ENCODE measurements around the gene RTF2. TPM values are rescaled to one million over a fixed set of nuclear protein-coding genes. Genes with fewer than 3 reads are reported as not detected.

RTF2 gene
- total RNA-seq, 1 donor from 2014 or later, result 66.3 TPM

DNA sequence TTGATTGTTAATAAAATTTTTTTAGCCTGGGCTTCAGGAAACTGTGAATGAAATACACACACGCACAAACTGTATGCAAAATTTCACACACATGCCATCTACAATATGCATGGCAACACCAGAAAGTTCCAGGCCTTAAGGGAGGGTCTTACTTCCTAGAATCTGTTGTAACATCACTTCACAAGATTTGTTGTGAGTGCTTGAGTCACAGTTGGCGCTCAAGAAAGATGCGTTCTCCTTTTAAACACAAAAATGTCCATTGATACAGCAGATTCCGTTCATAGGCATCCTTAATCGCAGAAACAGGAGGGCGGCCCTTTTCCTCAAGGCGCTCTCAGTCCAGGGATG, 485 bp upstream of the RTF2 start:
- Mint-ChIP-seq H3K27me3 (ENCODE audit: unreplicated experiment) (peaks cover 4% of the 10 kb centered on the region), H3K36me3 (ENCODE audit: unreplicated experiment) (no peaks in the 10 kb centered on the region), H3K27ac (ENCODE audit: unreplicated experiment) (peak overlapping the region; percentile 64), H3K4me3 (ENCODE audit: unreplicated experiment) (peak overlapping the region; percentile 100), H3K4me1 (ENCODE audit: low read depth, unreplicated experiment) (no peaks in the 10 kb centered on the region), H3K9me3 (ENCODE audit: unreplicated experiment) (peaks cover 4% of the 10 kb centered on the region)
- no peak for TF ChIP-seq CTCF (IDR thresholded peaks at IDR 0.05; ENCODE audit: partially characterized antibody, unreplicated experiment)
- no peak for DNase-seq

DNA sequence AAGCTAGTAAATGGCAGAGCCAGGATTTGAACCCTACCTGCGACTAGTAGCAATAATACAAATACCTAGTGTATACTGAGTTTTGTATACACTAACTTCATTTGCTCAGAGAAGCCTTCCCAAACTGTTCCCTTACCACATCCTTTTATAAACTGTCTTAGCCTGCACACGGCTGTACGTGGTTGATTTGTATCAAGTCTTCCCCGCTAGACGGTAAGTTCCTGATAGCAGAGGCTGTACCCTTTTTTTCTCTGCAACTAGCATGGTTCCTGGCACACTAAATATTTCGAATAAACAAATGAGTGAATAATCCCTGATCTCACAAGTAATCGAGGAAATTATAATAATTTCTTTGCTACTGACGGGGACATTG, 636 bp downstream of the RTF2 start:
- Mint-ChIP-seq H3K4me1 (ENCODE audit: low read depth, unreplicated experiment) (no peaks in the 10 kb centered on the region), H3K4me3 (ENCODE audit: unreplicated experiment) (peak overlapping the region; percentile 100), H3K27me3 (ENCODE audit: unreplicated experiment) (peaks cover 3% of the 10 kb centered on the region), H3K27ac (ENCODE audit: unreplicated experiment) (peak overlapping the region; percentile 94), H3K9me3 (ENCODE audit: unreplicated experiment) (peaks cover 4% of the 10 kb centered on the region), H3K36me3 (ENCODE audit: unreplicated experiment) (no peaks in the 10 kb centered on the region)
- no peak for TF ChIP-seq CTCF (IDR thresholded peaks at IDR 0.05; ENCODE audit: partially characterized antibody, unreplicated experiment)
- DNase-seq, result no peak

DNA sequence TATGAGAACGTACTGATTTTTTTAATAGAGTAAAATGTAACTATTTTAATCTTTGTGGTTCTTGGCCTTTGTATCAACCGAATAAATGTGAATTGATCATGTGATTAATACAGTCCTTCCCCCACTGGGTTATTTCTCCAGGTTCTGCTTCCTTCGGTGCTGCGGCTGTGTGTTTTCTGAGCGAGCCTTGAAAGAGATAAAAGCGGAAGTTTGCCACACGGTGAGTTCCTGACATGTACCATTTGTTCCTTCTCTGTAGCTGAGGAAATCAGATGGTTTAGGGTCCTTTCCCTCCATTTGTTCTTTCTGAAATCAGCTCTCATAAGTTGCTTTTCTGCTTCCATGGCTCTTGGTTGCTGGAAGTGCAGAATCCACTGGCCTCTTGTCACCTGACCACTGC, 15.5 kb downstream of the RTF2 start:
- H3K27ac Mint-ChIP-seq (ENCODE audit: unreplicated experiment), result no peak overlapping the region
- no peak for TF ChIP-seq CTCF (IDR thresholded peaks at IDR 0.05; ENCODE audit: partially characterized antibody, unreplicated experiment)
- peaks cover 6% of the 10 kb centered on the region for H3K36me3 Mint-ChIP-seq (ENCODE audit: unreplicated experiment)
- H3K4me1 Mint-ChIP-seq (ENCODE audit: low read depth, unreplicated experiment), result no peaks in the 10 kb centered on the region
- H3K9me3 Mint-ChIP-seq (ENCODE audit: unreplicated experiment), result no peaks in the 10 kb centered on the region
- DNase-seq, result no peak
- H3K27me3 Mint-ChIP-seq (ENCODE audit: unreplicated experiment), result peaks cover 3% of the 10 kb centered on the region
- no peak overlapping the region for H3K4me3 Mint-ChIP-seq (ENCODE audit: unreplicated experiment)

DNA sequence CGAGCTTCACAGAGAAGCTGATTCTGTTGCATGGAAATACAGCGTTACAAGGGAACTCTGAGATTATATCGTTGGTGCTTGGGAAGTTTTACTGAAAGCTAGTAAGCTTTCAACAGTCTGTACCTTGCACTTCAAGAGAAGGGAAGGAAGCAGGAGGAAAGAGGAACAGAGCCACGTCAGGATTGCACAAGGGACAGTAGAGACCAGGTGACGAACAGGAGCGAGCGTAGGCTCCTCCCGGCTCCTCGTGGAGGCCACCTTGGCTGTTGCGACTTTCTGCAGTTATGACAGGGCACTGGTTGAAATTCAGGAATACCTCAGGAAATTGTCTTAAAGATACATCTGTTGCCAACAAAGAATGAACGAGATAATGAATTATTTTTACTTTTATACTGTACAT, 18.8 kb downstream of the RTF2 start:
- Mint-ChIP-seq H3K4me3 (ENCODE audit: unreplicated experiment) (no peak overlapping the region), H3K27ac (ENCODE audit: unreplicated experiment) (no peak overlapping the region), H3K4me1 (ENCODE audit: low read depth, unreplicated experiment) (no peaks in the 10 kb centered on the region), H3K27me3 (ENCODE audit: unreplicated experiment) (peaks cover 3% of the 10 kb centered on the region), H3K9me3 (ENCODE audit: unreplicated experiment) (no peaks in the 10 kb centered on the region), H3K36me3 (ENCODE audit: unreplicated experiment) (no peaks in the 10 kb centered on the region)
- no peak for TF ChIP-seq CTCF (IDR thresholded peaks at IDR 0.05; ENCODE audit: partially characterized antibody, unreplicated experiment)
- DNase-seq, result no peak

- no peaks in the 10 kb centered on the region for H3K9me3 Mint-ChIP-seq (ENCODE audit: unreplicated experiment)
- no peak for DNase-seq
- no peak overlapping the region for H3K4me3 Mint-ChIP-seq (ENCODE audit: unreplicated experiment)
- peaks cover 3% of the 10 kb centered on the region for H3K27me3 Mint-ChIP-seq (ENCODE audit: unreplicated experiment)
- H3K4me1 Mint-ChIP-seq (ENCODE audit: low read depth, unreplicated experiment), result no peaks in the 10 kb centered on the region
- H3K27ac Mint-ChIP-seq (ENCODE audit: unreplicated experiment), result no peak overlapping the region
- TF ChIP-seq CTCF (IDR thresholded peaks at IDR 0.05; ENCODE audit: partially characterized antibody, unreplicated experiment), result no peak
- H3K36me3 Mint-ChIP-seq (ENCODE audit: unreplicated experiment), result no peaks in the 10 kb centered on the region
Observed at GRCh38 chr20:56488566-56488965, 20.1 kb downstream of the RTF2 start.

Data from glutamatergic neuron (in vitro differentiated cells).